ENCODE measurements around the gene BMERB1. TPM values are rescaled to one million over a fixed set of nuclear protein-coding genes. Genes with fewer than 3 reads are reported as not detected.

BMERB1 gene
- total RNA-seq, 1 experiment from 2014 or later, result 80.0 TPM

DNA sequence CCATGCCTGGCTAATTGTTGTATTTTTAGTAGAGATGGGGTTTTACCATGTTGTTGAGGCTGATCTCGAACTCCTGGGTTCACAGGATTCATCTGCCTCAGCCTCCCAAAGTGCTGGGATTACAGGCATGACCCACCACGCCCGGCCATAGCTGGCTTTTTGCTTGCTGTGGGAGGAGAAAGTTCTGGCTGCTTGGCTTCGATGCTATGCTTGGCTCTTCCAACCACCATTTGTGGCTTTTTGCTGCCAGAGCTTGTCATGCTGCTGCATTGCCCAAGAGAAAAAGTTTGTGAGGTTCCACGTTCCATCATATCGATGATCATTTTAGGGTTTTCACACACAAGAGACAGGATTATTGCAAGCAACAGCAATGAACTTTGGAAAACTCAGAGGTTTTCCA, 16.2 kb downstream of the BMERB1 start:
- Histone ChIP-seq H3K4me3 (ENCODE audit: low read depth in 2 of 2, low read length in 2 of 2) (no peak overlapping the region), H3K9me3 (ENCODE audit: control insufficient read depth, insufficient read depth, low read depth, low read length) (peaks cover 1% of the 10 kb centered on the region; the same call in 1 of the 2 replicates), H3K36me3 (ENCODE audit: control insufficient read depth, insufficient read depth, low read length) (no peaks in the 10 kb centered on the region), H3K27ac (ENCODE audit: low read length) (no peak overlapping the region), H3K27me3 (ENCODE audit: control insufficient read depth, insufficient read depth, low read length) (no peaks in the 10 kb centered on the region), H3K4me1 (ENCODE audit: control insufficient read depth, insufficient read depth, low read length) (no peaks in the 10 kb centered on the region)
- intact Hi-C loops (cut with micrococcal nuclease; ENCODE audit: unreplicated experiment) (no loop called here), in situ Hi-C loops (cut with HindIII; ENCODE audit: low pct_unique_long_range_greater_than_20kb, low sequenced_read_pairs) (no loop called here)
- ChIA-PET POLR2A (interaction anchor here (0.6 kb wide), 1 partner anchor 193 kb away, joined by 4 read pairs; no protein-coding TSS in a partner anchor), CTCF (no interaction called here)
- DNase-seq (ENCODE audit: low read depth, low spot score) (no peak), ATAC-seq (no peak)
- TF ChIP-seq SIN3A (IDR thresholded peaks at IDR 0.05; ENCODE audit: borderline replicate concordance, insufficient read depth, low read depth, low read length) (no peak), POLR2AphosphoS5 (IDR thresholded peaks at IDR 0.05; ENCODE audit: low read depth, low read length) (no peak), TCF7L2 (IDR thresholded peaks at IDR 0.05; ENCODE audit: low read depth, low read length) (no peak)
- TF ChIP-seq, protein P1, sequence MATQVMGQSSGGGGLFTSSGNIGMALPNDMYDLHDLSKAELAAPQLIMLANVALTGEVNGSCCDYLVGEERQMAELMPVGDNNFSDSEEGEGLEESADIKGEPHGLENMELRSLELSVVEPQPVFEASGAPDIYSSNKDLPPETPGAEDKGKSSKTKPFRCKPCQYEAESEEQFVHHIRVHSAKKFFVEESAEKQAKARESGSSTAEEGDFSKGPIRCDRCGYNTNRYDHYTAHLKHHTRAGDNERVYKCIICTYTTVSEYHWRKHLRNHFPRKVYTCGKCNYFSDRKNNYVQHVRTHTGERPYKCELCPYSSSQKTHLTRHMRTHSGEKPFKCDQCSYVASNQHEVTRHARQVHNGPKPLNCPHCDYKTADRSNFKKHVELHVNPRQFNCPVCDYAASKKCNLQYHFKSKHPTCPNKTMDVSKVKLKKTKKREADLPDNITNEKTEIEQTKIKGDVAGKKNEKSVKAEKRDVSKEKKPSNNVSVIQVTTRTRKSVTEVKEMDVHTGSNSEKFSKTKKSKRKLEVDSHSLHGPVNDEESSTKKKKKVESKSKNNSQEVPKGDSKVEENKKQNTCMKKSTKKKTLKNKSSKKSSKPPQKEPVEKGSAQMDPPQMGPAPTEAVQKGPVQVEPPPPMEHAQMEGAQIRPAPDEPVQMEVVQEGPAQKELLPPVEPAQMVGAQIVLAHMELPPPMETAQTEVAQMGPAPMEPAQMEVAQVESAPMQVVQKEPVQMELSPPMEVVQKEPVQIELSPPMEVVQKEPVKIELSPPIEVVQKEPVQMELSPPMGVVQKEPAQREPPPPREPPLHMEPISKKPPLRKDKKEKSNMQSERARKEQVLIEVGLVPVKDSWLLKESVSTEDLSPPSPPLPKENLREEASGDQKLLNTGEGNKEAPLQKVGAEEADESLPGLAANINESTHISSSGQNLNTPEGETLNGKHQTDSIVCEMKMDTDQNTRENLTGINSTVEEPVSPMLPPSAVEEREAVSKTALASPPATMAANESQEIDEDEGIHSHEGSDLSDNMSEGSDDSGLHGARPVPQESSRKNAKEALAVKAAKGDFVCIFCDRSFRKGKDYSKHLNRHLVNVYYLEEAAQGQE (IDR thresholded peaks at IDR 0.05; ENCODE audit: insufficient read depth in 1 of 2, low read depth in 2 of 2, low read length in 1 of 2), result no peak
- TF ChIP-seq, protein P2, sequence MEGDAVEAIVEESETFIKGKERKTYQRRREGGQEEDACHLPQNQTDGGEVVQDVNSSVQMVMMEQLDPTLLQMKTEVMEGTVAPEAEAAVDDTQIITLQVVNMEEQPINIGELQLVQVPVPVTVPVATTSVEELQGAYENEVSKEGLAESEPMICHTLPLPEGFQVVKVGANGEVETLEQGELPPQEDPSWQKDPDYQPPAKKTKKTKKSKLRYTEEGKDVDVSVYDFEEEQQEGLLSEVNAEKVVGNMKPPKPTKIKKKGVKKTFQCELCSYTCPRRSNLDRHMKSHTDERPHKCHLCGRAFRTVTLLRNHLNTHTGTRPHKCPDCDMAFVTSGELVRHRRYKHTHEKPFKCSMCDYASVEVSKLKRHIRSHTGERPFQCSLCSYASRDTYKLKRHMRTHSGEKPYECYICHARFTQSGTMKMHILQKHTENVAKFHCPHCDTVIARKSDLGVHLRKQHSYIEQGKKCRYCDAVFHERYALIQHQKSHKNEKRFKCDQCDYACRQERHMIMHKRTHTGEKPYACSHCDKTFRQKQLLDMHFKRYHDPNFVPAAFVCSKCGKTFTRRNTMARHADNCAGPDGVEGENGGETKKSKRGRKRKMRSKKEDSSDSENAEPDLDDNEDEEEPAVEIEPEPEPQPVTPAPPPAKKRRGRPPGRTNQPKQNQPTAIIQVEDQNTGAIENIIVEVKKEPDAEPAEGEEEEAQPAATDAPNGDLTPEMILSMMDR (IDR thresholded peaks at IDR 0.05), result no peak
- BruUV-seq (replicated peaks), result no TSS peak

DNA sequence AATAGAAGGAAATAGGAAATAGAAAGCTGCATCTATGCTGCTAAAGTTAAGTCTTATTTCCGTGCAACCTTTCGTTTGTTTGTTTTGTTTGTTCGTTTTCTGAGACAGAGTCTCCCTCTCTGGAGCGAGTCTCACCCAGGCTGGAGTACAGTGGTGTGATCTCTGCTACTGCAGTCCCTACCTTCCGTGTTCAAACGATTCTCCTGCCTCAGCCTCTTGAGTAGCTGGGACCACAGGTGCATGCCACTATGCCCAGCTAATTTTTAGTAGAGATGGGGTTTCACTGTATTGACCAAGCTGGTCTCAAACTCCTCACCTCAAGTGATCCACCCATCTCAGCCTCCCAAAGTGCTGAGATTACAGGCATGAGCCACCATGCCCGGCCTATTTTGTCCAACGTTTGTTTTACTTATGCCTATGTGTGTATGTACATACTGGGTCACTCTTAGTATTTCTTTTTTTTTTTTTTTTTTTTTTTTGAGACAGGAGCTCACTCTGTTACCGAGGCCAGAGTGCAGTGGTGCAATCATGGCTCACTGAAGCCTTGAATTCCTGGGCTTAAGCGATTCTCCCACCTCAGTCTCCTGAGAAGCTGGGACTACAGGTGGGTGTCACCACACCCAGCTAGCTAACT, 16.8 kb downstream of the BMERB1 start:
- POLR2A ChIA-PET, result interaction anchor here (0.6 kb wide), 1 partner anchor 9 kb away, joined by 6 read pairs; no protein-coding TSS in a partner anchor

More for the DNA sequence above, 16.8 kb downstream of the BMERB1 start:
- BruUV-seq (replicated peaks), result no TSS peak
- no peaks in the 10 kb centered on the region for H3K9me3 ChIP-seq (ENCODE audit: control insufficient read depth, insufficient read depth, low read depth, low read length)
- H3K36me3 ChIP-seq (ENCODE audit: control insufficient read depth, insufficient read depth, low read length), result no peaks in the 10 kb centered on the region
- no peak for ATAC-seq
- intact Hi-C loops (cut with micrococcal nuclease; ENCODE audit: unreplicated experiment) (no loop called here), in situ Hi-C loops (cut with HindIII; ENCODE audit: low pct_unique_long_range_greater_than_20kb, low sequenced_read_pairs) (no loop called here)
- no peak overlapping the region for H3K27ac ChIP-seq (ENCODE audit: low read length)
- TF ChIP-seq, protein P2 (IDR thresholded peaks at IDR 0.05), result no peak
- TF ChIP-seq SIN3A (IDR thresholded peaks at IDR 0.05; ENCODE audit: borderline replicate concordance, insufficient read depth, low read depth, low read length) (no peak), POLR2AphosphoS5 (IDR thresholded peaks at IDR 0.05; ENCODE audit: low read depth, low read length) (no peak), TCF7L2 (IDR thresholded peaks at IDR 0.05; ENCODE audit: low read depth, low read length) (no peak)
- TF ChIP-seq, protein P1 (IDR thresholded peaks at IDR 0.05; ENCODE audit: insufficient read depth in 1 of 2, low read depth in 2 of 2, low read length in 1 of 2), result no peak
- no peaks in the 10 kb centered on the region for H3K4me1 ChIP-seq (ENCODE audit: control insufficient read depth, insufficient read depth, low read length)
- H3K27me3 ChIP-seq (ENCODE audit: control insufficient read depth, insufficient read depth, low read length), result no peaks in the 10 kb centered on the region
- no peak for DNase-seq (ENCODE audit: low read depth, low spot score)
- no peak overlapping the region for H3K4me3 ChIP-seq (ENCODE audit: low read depth in 2 of 2, low read length in 2 of 2)
- CTCF ChIA-PET, result interaction anchor here (0.6 kb wide), 1 partner anchor 9 kb away, joined by 3 read pairs; no protein-coding TSS in a partner anchor
